ENCODE data around the gene MARK1. TPM values are rescaled to one million over a fixed set of nuclear protein-coding genes. Genes with fewer than 3 reads are reported as not detected.

Gene MARK1
- total RNA-seq, 4 donors from 2014 or later = 1.3 to 2.7 (median 1.9) TPM

DNA sequence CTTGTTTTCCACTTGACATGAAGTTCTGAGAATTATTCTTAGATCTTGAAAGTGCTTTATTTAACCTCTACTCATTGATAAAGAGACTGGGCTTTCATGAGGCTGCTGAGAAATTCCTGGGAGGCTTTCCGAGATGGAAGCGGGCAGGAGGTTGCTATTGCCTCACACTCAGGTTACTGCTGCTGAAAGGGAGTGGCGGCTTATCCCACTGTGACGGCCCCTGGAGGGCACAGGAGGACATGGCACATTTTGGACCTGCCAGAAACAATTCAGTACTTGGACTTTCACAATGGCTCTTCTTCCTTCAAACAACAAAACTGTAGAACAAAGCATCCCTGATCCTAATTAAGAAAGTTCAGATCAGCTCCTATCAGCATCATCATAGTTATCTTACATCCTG is 16.2 kb upstream of the MARK1 start:
- in situ Hi-C loops (cut with MboI; ENCODE audit: low sequenced_read_pairs in 4 of 4) = no loop called here
- no peak for ATAC-seq
- intact Hi-C loops (cut with DNase I; ENCODE audit: low total_unique reads) = no loop called here

DNA sequence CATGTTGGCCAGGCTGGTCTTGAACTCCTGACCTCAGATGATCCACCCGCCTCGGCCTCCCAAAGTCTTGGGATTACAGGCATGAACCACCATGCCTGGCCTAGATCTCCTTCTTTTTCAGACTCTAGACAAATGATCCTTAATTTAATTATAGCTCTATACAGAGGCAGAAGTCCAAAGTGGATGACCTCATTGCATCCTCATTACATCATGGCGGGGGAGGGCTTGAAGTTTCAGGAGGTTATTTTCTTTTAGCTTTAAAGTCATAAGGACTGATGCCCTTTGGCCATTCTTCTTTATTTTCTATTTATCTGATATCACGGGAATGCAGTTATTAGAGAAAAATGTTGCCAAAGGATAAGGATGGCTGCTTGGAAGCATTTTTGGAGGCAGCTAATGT is 14.1 kb upstream of the MARK1 start:
- TF ChIP-seq, protein P1, sequence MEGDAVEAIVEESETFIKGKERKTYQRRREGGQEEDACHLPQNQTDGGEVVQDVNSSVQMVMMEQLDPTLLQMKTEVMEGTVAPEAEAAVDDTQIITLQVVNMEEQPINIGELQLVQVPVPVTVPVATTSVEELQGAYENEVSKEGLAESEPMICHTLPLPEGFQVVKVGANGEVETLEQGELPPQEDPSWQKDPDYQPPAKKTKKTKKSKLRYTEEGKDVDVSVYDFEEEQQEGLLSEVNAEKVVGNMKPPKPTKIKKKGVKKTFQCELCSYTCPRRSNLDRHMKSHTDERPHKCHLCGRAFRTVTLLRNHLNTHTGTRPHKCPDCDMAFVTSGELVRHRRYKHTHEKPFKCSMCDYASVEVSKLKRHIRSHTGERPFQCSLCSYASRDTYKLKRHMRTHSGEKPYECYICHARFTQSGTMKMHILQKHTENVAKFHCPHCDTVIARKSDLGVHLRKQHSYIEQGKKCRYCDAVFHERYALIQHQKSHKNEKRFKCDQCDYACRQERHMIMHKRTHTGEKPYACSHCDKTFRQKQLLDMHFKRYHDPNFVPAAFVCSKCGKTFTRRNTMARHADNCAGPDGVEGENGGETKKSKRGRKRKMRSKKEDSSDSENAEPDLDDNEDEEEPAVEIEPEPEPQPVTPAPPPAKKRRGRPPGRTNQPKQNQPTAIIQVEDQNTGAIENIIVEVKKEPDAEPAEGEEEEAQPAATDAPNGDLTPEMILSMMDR (IDR thresholded peaks at IDR 0.05 in 4 of 5, conservative IDR thresholded peaks at IDR 0.05 in 1 of 5) = no peak
- no peak for TF ChIP-seq POLR2A (IDR thresholded peaks at IDR 0.05)
- in situ Hi-C loops (cut with MboI; ENCODE audit: low sequenced_read_pairs in 4 of 4) = no loop called here

More for the DNA sequence above, 16.2 kb upstream of the MARK1 start:
- no peaks in the 10 kb centered on the region for H3K27me3 ChIP-seq
- no peaks in the 10 kb centered on the region for H3K36me3 ChIP-seq
- no peak for DNase-seq
- H3K27ac ChIP-seq = no peak overlapping the region
- no peak overlapping the region for H3K4me3 ChIP-seq
- no peaks in the 10 kb centered on the region for H3K9me3 ChIP-seq
- H3K4me1 ChIP-seq = no peaks in the 10 kb centered on the region
- TF ChIP-seq POLR2A (IDR thresholded peaks at IDR 0.05) = no peak
- TF ChIP-seq, protein P1 (IDR thresholded peaks at IDR 0.05 in 4 of 5, conservative IDR thresholded peaks at IDR 0.05 in 1 of 5) = no peak

DNA sequence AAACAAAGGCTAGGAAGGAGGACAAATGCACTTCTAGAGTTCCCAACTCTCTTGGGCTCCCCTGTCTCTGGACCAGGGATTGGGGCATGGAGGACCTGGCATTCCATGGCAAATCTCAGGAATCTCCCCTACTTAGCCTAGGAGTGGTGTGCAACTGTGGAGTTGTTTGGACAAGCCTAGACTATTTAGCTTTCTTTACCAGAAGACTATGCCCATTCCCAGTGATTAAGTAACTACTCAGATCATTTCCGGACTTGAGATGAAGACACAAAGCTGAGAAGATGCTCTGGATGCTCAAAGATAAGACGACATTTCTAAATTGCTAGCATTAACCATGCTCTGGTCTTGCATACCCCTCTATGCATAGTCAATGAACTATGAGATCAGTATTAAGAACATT is 13.7 kb upstream of the MARK1 start:
- H3K27me3 ChIP-seq = no peaks in the 10 kb centered on the region
- no peaks in the 10 kb centered on the region for H3K36me3 ChIP-seq
- in situ Hi-C loops (cut with MboI; ENCODE audit: low sequenced_read_pairs in 4 of 4) (no loop called here), intact Hi-C loops (cut with DNase I; ENCODE audit: low total_unique reads) (no loop called here)
- no peaks in the 10 kb centered on the region for H3K4me1 ChIP-seq
- no peak for DNase-seq
- TF ChIP-seq, protein P1 (IDR thresholded peaks at IDR 0.05 in 4 of 5, conservative IDR thresholded peaks at IDR 0.05 in 1 of 5) = no peak
- no peak for TF ChIP-seq POLR2A (IDR thresholded peaks at IDR 0.05)
- ATAC-seq = no peak
- no peak overlapping the region for H3K4me3 ChIP-seq
- no peak overlapping the region for H3K27ac ChIP-seq
- no peaks in the 10 kb centered on the region for H3K9me3 ChIP-seq

More for the DNA sequence above, 14.1 kb upstream of the MARK1 start:
- Histone ChIP-seq H3K4me1 (no peaks in the 10 kb centered on the region), H3K4me3 (no peak overlapping the region), H3K27ac (no peak overlapping the region), H3K9me3 (no peaks in the 10 kb centered on the region), H3K36me3 (no peaks in the 10 kb centered on the region), H3K27me3 (no peaks in the 10 kb centered on the region)
- no peak for ATAC-seq
- DNase-seq = no peak
- intact Hi-C loops (cut with DNase I; ENCODE audit: low total_unique reads) = no loop called here

DNA sequence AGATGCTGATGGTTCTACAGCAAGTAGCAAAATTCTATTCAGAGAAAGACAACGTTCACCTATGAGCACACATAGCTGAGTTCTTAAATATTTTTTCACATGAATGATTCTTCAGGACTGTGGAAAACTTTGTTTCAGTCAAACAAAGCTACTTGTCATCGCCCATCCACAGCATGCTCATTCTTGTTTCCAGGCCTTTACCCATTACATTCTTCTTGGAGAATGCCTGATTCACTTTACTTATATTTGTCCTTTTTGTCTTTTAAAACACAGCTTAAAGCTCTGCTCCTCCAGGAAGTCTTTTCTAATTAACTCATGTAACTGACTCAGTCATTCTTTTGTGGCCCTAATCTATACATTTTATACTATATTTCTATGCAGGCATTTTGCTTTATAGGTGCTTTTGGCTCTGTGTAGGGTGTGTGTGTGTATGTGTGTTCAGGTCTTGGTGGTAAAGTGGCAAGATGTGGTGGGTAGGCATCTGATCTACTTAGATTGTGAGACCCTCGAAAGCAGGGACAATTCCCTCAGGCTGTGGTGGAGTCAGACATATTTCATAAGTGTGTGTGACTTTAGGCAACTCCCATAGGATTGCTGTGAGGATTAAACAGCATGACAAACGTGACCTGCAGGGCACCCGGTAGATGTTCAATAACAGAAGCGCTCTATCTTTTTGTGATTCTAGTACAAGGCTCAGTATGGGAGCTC is 11.8 kb upstream of the MARK1 start:
- H3K4me3 ChIP-seq = no peak overlapping the region
- in situ Hi-C loops (cut with MboI; ENCODE audit: low sequenced_read_pairs in 4 of 4) (no loop called here), intact Hi-C loops (cut with DNase I; ENCODE audit: low total_unique reads) (no loop called here)
- no peak for ATAC-seq
- TF ChIP-seq, protein P1 (IDR thresholded peaks at IDR 0.05 in 4 of 5, conservative IDR thresholded peaks at IDR 0.05 in 1 of 5) = no peak
- TF ChIP-seq POLR2A (IDR thresholded peaks at IDR 0.05) = no peak
- H3K27ac ChIP-seq = no peak overlapping the region
- no peaks in the 10 kb centered on the region for H3K36me3 ChIP-seq
- H3K27me3 ChIP-seq = no peaks in the 10 kb centered on the region
- no peak for DNase-seq
- H3K9me3 ChIP-seq = no peaks in the 10 kb centered on the region
- no peaks in the 10 kb centered on the region for H3K4me1 ChIP-seq

DNA sequence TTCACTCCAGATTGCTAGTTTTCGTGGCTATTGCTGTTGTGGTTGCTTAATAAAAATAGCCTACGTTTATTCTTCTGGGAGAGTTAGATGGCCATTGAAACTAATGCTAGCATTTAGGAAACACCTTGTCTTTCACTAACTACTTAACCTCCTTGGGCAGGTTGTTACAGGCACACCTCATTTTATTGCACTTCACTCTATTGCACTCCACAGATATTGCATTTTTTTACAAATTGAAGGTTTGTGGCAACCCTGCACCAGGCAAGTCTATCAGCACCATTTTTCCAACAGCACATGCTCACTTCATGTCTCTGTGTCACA is 11.3 kb upstream of the MARK1 start:
- Histone ChIP-seq H3K36me3 (no peaks in the 10 kb centered on the region), H3K27me3 (no peaks in the 10 kb centered on the region), H3K9me3 (no peaks in the 10 kb centered on the region), H3K4me3 (no peak overlapping the region), H3K27ac (no peak overlapping the region), H3K4me1 (no peaks in the 10 kb centered on the region)
- intact Hi-C loops (cut with DNase I; ENCODE audit: low total_unique reads) = no loop called here
- TF ChIP-seq POLR2A (IDR thresholded peaks at IDR 0.05) = no peak
- TF ChIP-seq, protein P1 (IDR thresholded peaks at IDR 0.05 in 4 of 5, conservative IDR thresholded peaks at IDR 0.05 in 1 of 5) = no peak
- DNase-seq (no peak), ATAC-seq (no peak)
- in situ Hi-C loops (cut with MboI; ENCODE audit: low sequenced_read_pairs in 4 of 4) = no loop called here
